ENCODE data around the gene NFE2L2.

Gene NFE2L2

GRCh38 chr2:177242121-177242987 is 22.2 kb downstream of the NFE2L2 start:
- peak overlapping the region; percentile 3 to 62 (median 37) for H3K4me3 Mint-ChIP-seq
- H3K9me3 Mint-ChIP-seq = no peaks in the 10 kb centered on the region
- H3K27me3 Mint-ChIP-seq (ENCODE audit: low read depth) = no peaks in the 10 kb centered on the region
- TF ChIP-seq CTCF (IDR thresholded peaks at IDR 0.05; ENCODE audit: unreplicated experiment in 3 of 3) = no peak
- peaks cover 63% of the 10 kb centered on the region for H3K4me1 Mint-ChIP-seq
- peak overlapping the region; percentile 91 to 94 (median 93) for H3K27ac Mint-ChIP-seq
- H3K36me3 Mint-ChIP-seq (ENCODE audit: low read depth) = peaks cover 15% of the 10 kb centered on the region

GRCh38 chr2:177241711-177242120 is 22.8 kb downstream of the NFE2L2 start:
- Mint-ChIP-seq H3K36me3 (ENCODE audit: low read depth) (peaks cover 15% of the 10 kb centered on the region), H3K9me3 (no peaks in the 10 kb centered on the region), H3K4me1 (peaks cover 59% of the 10 kb centered on the region), H3K27me3 (ENCODE audit: low read depth) (no peaks in the 10 kb centered on the region), H3K27ac (peak overlapping the region; percentile 91 to 94 (median 93)), H3K4me3 (peak overlapping the region in 2 of 3 experiments; percentile 11 to 62)
- TF ChIP-seq CTCF (IDR thresholded peaks at IDR 0.05; ENCODE audit: unreplicated experiment in 3 of 3) = no peak

GRCh38 chr2:177239932-177240630 is 24.4 kb downstream of the NFE2L2 start:
- no peak for TF ChIP-seq CTCF (IDR thresholded peaks at IDR 0.05; ENCODE audit: unreplicated experiment in 3 of 3)
- H3K36me3 Mint-ChIP-seq (ENCODE audit: low read depth) = peaks cover 13% of the 10 kb centered on the region
- H3K27ac Mint-ChIP-seq = peak overlapping the region; percentile 91 to 94 (median 93)
- no peaks in the 10 kb centered on the region for H3K9me3 Mint-ChIP-seq
- peak overlapping the region; percentile 0 to 53 (median 23) for H3K4me3 Mint-ChIP-seq
- peaks cover 63% of the 10 kb centered on the region for H3K4me1 Mint-ChIP-seq
- no peaks in the 10 kb centered on the region for H3K27me3 Mint-ChIP-seq (ENCODE audit: low read depth)

GRCh38 chr2:177239053-177239452 is 25.5 kb downstream of the NFE2L2 start:
- no peak for TF ChIP-seq CTCF (IDR thresholded peaks at IDR 0.05; ENCODE audit: unreplicated experiment in 3 of 3)
- Mint-ChIP-seq H3K4me3 (no peak overlapping the region), H3K36me3 (ENCODE audit: low read depth) (peaks cover 9% of the 10 kb centered on the region), H3K9me3 (no peaks in the 10 kb centered on the region), H3K27ac (peak overlapping the region; percentile 36 to 94 (median 41)), H3K27me3 (ENCODE audit: low read depth) (no peaks in the 10 kb centered on the region), H3K4me1 (peaks cover 62% of the 10 kb centered on the region)

- no peaks in the 10 kb centered on the region for H3K9me3 Mint-ChIP-seq
- no peaks in the 10 kb centered on the region for H3K27me3 Mint-ChIP-seq (ENCODE audit: low read depth)
- H3K4me1 Mint-ChIP-seq = peaks cover 61% of the 10 kb centered on the region
- no peak for TF ChIP-seq CTCF (IDR thresholded peaks at IDR 0.05; ENCODE audit: unreplicated experiment in 3 of 3)
- H3K4me3 Mint-ChIP-seq = no peak overlapping the region
- H3K36me3 Mint-ChIP-seq (ENCODE audit: low read depth) = peaks cover 17% of the 10 kb centered on the region
- peak overlapping the region in 1 of 3 experiments; percentile 94 for H3K27ac Mint-ChIP-seq
These were observed 26.6 kb downstream of the NFE2L2 start for GRCh38 chr2:177237932-177238331.
